ENCODE measurements around the gene HSPB8.

Gene HSPB8

DNA sequence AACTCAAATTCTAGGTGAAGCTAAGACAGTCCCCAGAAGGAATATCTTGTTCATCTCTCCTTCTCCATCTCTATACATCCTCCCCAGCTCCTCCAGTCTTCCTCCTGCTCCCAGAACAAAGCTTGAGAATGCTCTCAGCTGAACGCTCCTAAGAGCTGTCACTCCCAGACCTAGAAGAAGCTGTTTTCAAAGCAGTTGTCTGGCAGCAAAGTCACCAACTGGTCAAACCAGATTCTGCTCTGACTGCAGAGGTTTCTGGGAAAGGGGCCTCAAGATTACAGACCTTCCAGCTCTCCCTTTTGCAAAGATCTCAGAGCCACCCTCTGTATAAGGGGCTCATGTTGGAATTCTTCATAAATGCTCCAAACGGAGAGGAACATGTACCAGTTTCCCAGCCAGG, 9.6 kb upstream of the HSPB8 start:
- no peak for DNase-seq (ENCODE audit: low read depth in 3 of 3, low spot score in 1 of 3)

DNA sequence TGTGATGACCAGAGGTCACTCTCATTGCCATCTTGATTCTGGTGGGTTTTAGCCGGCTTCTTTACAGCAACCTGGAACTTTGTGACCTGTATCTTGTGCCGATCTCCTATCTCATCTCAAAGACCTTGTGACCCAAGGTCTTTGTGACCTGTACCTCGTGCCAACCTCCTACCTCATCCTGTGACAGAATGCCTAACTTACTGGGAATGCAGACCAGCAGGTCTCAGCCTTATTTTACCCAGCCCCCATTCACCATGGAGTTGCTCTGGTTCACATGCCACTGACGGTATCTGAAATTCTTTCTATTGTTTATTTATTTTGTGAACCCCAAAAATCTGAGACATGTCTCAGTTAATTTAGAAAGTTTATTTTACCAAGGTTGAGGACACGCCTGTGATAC, 7.4 kb upstream of the HSPB8 start:
- no peak for DNase-seq (ENCODE audit: low read depth in 3 of 3, low spot score in 1 of 3)

DNA sequence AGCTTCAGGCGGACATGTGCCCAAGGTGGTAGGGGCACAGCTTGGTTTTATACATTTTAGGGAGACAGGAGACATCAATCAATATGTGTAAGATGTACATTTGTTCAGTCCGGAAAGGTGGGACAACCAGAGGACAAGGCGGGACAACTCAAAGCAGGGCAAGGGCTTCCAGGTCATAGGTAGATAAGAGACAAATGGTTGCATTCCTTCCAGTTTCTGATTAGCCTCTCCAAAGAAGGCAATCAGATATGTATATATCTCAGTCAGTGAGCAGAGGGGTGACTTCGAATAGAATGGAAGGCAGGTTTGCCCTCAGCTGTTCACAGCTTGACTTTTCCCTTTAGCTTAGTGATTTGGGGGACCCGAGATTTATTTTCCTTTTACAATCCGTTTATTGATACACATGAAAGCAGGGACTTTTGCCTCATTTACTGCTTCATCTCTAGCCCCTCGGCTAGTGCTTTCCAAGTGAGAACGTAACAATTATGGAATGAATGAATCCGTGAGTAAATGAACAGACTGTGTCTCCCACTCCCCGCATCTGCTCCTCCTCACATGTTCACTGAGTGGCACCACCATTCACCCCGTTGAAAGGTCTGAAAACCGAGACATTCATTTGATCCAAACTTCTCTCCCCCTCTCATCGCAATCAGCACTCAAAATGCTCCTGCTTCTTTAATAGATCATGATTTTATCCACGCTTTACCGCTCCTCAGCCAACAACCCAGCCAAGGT, 6.9 kb upstream of the HSPB8 start:
- no peak for DNase-seq (ENCODE audit: low read depth in 3 of 3, low spot score in 1 of 3)

DNA sequence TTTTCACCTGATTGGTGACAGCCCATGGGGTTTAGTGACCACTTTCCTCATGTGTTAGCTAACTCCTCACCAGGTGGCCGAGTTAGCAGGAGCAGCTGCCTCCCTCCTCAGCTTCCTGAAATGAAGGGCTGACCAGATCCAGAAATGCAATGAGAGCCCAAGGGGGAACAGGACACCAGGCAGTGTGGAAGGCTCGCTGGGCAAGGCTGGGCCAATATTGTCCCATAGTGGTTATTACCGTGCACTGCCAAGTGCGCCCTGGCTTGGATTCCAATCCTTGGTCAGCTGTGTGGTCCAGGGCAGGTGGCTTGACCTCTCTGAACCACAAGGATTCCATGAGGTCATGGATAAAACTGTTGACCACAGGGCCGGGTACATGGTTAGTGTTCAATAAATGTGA, 3.6 kb upstream of the HSPB8 start:
- no peak for DNase-seq (ENCODE audit: low read depth in 3 of 3, low spot score in 1 of 3)

DNA sequence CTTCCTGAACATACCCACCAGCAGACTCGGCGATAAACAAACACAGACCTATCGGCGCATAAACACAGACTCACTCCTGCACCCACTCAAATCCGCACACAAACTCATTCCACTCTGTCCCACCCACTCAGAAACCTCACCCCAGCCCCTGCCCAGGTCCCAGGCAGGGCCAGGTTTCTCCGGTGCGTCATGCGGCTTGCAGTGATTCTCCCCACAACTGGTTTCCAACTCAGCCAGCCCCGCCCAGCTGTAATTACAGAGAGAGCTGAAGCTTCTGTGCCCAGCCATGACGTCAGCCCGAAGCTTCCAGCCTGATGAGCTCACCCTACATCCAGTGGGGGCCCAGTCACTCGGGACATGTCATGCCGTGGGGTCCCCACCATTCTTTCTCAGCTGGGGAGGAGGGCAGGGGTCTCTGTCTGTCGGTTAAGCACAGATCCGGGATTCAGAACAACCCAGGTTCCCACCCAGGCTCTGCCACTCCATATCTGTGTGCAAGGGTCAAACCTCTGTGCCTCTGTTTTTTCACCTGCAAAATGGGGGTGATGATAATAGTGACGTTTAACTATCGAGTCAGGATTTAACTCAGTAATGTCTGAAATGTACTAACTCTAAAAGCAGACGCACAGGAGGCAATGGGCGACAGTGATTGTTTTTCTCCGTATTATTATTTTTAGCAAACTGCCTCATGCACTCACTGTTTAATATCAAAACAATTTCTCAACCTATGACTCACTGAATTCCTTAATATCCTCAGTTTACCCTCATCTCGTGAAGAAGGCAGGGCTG, 2.3 kb upstream of the HSPB8 start:
- DNase-seq (ENCODE audit: low read depth in 3 of 3, low spot score in 1 of 3), result no peak

DNA sequence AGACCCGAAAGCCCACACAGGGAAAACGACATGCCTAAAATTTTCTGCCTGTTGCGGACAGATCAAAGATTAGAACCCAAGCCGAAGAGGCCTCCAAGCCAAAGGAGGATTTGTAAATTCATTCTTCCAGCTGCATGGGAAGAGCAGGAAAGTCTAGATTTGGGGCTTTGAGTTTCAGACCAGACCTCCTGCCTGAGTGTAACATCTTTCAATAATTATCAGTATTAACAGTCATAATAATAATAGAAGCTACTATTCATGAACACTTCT, 1.7 kb upstream of the HSPB8 start:
- no peak for DNase-seq (ENCODE audit: low read depth in 3 of 3, low spot score in 1 of 3)

DNA sequence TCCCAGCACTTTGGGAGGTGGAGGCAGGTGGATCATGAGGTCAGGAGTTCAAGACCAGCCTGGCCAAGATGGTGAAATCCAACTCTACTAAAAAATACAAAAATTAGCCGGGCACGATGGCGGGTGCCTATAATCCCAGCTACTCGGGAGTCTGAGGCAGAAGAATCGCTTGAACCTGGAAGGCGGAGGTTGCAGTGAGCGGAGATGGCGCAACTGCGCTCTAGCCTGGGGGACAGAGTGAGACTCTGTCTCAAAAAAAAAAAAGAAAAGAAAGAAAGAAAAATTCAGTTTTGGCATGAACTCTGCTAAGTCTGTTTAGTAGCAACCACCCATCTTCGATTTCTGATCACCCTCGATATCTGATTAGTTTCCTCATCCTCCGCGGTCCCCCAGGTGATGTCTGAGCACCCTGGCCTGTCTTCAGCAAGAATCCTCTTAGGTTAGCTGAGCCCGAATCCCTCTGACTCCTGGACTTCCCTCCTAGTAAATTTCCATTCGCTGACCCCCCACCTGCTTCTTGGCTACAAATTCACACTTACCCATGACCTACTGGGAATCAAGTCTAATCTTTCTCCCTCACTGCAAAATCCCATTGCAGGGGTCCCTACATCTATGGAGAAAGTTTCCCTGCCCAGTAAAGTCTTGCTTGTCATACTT, 879 bp upstream of the HSPB8 start:
- DNase-seq (ENCODE audit: low read depth in 3 of 3, low spot score in 1 of 3), result no peak

DNA sequence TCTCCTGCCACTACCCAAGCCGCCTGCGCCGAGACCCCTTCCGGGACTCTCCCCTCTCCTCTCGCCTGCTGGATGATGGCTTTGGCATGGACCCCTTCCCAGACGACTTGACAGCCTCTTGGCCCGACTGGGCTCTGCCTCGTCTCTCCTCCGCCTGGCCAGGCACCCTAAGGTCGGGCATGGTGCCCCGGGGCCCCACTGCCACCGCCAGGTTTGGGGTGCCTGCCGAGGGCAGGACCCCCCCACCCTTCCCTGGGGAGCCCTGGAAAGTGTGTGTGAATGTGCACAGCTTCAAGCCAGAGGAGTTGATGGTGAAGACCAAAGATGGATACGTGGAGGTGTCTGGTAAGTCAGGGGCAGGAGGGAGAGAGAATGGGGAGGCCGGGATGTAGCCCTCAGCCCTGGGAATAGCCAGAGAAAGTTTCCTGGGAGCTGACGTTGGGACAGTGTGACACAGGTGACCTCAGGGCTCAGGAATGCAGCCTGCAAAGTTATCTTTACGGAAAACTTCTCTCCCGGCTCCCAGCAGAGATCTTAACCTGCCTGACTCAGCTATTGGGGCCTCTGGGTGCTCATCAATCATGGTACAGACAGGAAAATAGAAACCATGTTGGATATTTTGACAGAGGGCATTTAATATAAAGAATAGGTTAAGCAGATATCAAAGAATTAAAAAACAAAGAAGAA, 747 bp downstream of the HSPB8 start:
- no peak for DNase-seq (ENCODE audit: low read depth in 3 of 3, low spot score in 1 of 3)

DNA sequence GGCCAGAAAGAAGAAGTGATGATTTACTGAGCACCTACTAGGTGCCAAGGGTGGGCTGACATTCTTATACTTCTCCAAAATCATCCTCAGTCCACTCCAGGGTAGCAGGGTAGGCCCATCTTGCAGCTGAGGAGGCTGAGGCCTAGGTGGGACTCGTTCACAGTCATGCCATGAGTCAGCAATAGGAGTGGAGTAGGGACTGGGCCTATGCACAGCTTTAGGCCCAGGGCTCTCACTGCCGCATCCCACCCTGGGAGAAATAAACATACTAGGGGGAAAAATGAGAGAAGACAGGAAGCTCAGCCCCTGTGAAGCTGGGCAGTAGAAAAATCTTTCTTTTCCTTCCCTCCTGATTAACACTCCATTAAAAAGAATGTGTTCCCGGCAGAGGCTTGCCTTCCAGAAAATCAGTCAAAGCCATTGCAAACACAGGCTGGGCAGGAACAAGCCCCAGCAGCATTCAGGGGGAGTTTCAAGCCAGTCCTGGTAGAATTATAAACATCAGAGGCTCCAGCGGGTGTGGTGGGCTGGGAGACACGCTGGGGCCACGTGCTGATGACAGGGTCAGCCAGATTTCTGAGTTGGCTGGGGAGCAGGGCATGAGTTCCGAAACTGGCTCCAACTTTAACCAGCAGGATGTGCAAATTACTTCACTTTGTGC, 1.8 kb downstream of the HSPB8 start:
- no peak for DNase-seq (ENCODE audit: low read depth in 3 of 3, low spot score in 1 of 3)

DNA sequence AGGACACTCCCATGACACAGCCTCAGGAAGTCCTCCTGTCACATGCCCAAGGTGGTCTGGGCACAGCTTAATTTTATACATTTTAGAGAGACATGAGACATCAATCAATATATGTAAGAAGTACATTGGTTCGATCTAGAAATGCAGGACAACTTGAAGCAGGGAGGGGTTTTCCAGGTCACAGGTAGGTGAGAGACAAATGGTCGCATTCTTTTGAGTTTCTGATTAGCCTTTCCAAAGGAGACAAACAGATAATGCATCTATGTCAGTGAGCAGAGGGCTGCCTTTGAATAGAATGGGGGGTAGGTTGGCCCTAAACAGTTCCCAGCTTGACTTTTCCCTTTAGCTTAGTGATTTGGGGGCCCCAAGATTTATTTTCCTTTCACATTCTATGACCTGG, 2.5 kb downstream of the HSPB8 start:
- no peak for DNase-seq (ENCODE audit: low read depth in 3 of 3, low spot score in 1 of 3)

DNA sequence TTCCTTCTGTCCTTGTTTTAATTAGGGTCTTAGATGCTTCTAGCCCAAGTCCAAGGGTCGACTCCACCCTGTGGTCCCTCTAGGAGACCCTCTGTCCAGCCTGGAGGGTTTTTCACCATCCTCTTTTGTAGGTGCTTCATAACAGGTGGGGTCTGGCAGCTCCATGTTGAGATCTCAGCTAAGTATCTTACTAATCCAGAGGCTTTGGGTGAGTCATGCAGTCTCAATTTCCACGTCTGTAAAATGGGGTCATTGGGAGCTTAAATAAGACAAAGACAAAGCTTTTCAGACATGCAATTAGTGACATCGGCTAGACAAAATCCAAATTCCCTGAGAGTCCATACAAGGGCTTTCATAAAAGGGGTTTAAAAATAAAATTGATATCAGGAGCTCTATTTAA, 3.2 kb downstream of the HSPB8 start:
- DNase-seq (ENCODE audit: low read depth in 3 of 3, low spot score in 1 of 3), result no peak

DNA sequence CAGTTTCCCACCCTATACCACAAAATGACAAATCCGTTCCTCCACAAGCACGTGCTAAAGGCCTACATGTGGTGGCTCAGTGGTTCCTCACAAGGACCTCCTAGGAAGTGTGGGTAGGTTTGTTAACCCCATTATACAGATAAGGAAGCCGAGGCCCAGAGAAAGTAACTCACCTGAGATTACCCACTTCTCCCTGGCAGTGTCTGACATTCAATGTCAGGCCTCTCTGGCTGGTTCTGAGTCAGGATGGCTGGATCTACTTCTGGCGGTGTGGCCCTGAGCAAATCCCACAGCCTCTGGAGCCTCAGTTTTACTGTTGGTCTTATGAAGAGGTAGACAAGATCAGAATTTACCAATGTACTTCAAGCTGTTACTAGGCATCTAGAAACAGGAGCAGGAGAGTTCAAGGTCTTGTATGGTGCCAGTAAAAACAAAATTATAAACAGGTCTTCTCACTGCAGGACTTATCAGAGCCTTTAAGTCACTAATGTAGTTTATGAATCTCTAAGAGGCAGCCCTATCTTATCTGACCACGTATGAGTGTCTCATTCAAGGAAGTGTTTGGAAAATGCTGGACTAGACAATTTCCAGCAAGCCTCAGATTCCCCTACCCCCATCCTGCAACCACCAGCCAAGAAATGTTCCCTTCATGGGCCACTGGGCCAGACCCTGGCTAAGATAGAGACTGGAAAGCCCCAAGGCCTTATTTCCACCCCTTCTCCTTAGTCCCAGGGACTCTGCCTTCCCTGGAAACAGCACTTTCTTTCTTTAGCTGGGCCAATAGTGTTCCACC, 4.2 kb downstream of the HSPB8 start:
- no peak for DNase-seq (ENCODE audit: low read depth in 3 of 3, low spot score in 1 of 3)

DNA sequence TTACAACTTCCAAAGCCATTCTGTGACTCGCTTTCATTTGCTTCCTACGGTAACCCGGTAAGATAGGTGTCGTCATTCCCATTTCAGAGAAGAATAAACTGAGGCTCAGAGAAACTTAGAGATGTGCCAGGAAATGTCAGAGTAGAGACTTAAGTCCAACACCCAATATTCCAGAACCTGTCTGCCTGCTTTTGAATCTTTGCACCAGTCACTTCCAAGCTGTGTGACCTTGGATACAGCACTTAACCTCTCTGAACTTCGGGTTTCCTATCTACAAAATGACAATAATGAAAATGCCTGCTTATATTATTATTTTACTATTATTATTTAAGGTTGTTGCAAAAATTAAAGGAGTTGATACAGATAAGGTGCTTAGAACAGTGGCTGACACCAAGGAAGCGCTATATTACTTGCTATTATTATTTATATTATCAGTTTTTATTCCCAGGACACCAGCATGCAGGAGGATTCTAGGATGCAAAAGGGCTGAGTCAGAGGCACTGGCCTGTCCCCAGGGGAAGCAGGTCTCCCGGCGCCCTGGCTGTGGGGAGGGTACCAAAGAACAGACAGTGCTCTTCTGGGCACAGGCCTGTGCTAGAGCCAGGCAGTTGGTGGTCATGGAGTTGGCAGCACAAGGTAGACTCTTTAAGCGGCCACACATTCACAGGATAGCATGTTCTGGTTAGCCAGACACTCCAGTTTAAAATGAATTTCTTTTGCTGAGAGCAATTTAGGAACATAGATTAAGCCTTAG, 5.4 kb downstream of the HSPB8 start:
- no peak for DNase-seq (ENCODE audit: low read depth in 3 of 3, low spot score in 1 of 3)

DNA sequence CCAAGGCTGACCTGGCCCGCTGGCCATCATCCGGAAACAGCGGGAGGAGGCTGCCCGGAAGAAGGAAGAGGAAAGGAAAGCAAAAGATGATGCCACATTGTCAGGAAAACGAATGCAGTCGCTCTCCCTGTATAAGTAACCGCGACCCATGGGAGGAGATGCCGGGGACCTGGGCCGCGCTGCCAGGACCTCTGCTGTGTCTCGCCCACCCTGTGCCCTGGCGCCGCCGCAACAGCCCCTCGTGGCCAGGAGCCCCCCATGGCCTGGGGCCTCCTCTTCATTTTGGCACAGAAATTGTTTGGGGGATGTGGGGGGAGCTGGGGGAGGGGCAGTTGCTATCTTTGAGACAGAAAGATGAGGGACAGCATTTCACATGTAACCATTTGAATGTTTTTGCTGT, 16.5 kb downstream of the HSPB8 start:
- no peak for DNase-seq (ENCODE audit: low read depth in 3 of 3, low spot score in 1 of 3)

DNA sequence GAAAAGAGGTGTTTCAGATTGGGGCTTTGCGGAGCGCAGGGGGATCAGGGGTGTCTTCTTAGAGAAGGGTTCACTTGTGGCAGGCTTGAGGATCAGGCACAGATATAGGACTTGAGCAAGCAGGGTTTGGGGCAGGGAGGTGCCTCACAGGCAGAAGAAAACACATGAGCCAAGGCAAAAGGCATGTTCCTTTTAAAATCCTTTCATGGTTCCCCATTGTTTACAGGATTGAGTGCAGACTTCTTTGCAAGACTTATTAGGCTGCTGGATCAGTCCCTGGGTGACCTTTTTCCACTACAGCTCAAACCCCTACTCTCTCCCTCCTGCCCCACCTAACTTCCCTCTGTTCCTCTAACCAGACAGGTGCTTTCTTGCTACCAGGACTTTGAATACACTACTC, 19.7 kb downstream of the HSPB8 start:
- DNase-seq (ENCODE audit: low read depth in 3 of 3, low spot score in 1 of 3), result no peak

DNA sequence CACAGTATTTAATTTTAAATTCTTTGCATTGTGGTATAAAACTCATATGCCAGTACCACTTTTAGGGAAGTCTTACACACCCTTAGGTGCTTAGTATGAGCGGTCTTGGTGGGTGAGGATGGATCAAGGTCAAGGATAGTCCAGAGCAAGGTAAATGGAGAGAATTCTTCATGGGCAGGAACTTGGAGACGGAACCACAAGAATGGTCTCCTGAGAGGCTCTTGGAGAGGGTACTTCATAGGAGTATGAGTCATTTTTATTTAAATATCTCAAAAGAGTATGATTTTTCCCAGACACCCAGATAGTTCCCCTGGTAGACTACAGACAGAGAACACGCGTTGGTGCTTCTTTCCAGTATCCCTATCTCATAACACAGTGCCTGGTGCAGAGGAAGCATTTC, 21.9 kb downstream of the HSPB8 start:
- DNase-seq (ENCODE audit: low read depth in 3 of 3, low spot score in 1 of 3), result no peak

DNA sequence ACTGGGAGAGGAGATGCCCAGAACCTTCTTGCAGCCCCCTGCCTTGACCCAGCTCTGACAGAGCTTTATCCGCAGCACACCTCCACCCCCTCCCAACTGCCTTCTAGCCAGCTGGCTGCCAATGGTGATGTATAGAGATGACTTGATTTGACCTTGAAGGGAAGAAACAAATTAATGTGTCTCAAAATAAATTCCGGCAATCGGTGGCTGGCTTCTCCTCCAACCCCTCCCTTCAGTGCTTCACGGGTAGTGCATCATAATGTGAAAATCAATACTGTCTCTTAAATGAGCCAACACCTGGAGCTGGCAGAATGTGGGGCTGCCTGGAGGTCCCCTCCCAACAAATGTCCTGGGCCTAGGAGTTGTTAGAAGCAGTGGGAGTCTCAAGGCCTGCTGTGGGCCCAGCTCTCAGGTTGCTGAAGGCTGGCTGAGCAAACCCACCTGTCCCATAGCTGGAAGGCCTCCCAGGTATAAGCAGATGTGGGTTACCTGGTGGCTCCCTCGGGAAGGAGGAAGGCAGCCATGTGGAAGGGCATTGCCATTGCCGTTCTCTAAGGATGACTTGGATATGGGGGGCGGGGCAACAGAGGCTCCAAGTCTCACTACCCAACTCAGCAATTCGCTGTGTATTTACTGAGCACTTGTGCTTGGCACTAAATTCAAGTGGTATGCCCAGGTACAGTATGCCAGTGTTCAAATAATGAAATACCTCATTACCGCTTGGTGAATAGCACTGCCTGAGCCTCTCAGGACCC, 23.2 kb downstream of the HSPB8 start:
- DNase-seq (ENCODE audit: low read depth in 3 of 3, low spot score in 1 of 3), result no peak

DNA sequence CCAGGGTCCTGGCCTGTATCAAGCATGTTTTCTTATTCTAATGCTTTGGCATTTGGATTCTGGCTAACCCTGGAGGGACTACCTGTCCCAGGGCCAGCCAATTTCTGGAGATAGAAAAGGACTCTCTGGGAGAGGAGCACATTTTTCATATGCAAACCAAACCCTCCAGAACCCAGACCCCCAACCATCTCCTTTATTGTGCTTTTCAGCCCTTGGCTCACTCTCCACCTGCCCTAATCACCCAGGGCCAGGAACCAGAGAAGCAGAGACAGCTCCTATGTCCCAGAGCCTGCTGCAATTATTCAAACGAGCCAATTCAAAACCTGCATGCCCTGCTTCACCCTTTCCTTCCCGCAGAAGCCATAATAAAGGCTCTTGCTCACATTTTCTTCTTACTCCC, 23.8 kb downstream of the HSPB8 start:
- no peak for DNase-seq (ENCODE audit: low read depth in 3 of 3, low spot score in 1 of 3)

DNA sequence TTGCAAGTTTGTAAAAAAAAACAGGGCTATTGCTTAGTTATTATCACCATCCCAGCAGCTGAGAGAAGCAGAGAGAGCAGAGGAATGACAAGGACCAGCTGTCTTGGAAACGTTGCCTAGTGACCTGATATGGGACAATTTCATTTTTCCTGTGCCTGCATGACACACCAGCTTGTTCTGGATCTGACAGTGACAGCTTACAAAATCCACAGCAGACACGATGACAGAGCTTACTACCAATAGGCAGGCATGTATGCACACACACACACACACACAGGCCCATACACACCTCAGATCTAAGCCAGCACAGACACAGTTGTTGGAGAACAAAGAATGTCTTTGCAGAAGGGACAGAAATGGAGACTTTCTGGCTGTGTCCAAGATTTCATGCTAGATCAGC, 25.4 kb downstream of the HSPB8 start:
- DNase-seq (ENCODE audit: low read depth in 3 of 3, low spot score in 1 of 3), result no peak
